Nephron progenitor cell (in vitro differentiated cells): ENCODE measurements around the gene CDKAL1.

Experiments
- DNase-seq: peaks from one replicate; pipeline ENCODE4 v3.0.0; 2021
- H3K27ac Mint-ChIP-seq: 2 replicates; pipeline ENCODE4 v1.8.0; 2021; ENCODE audit warnings: mild to moderate bottlenecking, moderate library complexity, mixed read lengths
- H3K27me3 Mint-ChIP-seq: 2 replicates; pipeline ENCODE4 v1.8.0; 2021; ENCODE audit warnings: mild to moderate bottlenecking, low read depth, mixed read lengths; ENCODE audit not compliant: poor library complexity
- H3K36me3 Mint-ChIP-seq: 2 replicates; pipeline ENCODE4 v1.8.0; 2021; ENCODE audit warnings: low read depth, mixed read lengths
- H3K4me1 Mint-ChIP-seq: 2 replicates; pipeline ENCODE4 v1.8.0; 2021; ENCODE audit warnings: mixed read lengths
- H3K4me3 Mint-ChIP-seq: 2 replicates; pipeline ENCODE4 v1.8.0; 2021; ENCODE audit warnings: mild to moderate bottlenecking, moderate library complexity, mixed read lengths
- H3K9me3 Mint-ChIP-seq: 2 replicates; pipeline ENCODE4 v1.8.0; 2021; ENCODE audit warnings: mild to moderate bottlenecking, moderate library complexity, mixed read lengths
- TF ChIP-seq, protein P1 (sequence below): fragments of 200-600 bp; sonication (generic); IDR thresholded peaks from 2 replicates; pipeline ENCODE4 v1.5.0; 2021; ENCODE audit warnings: antibody characterized with exemption

Gene CDKAL1

DNA sequence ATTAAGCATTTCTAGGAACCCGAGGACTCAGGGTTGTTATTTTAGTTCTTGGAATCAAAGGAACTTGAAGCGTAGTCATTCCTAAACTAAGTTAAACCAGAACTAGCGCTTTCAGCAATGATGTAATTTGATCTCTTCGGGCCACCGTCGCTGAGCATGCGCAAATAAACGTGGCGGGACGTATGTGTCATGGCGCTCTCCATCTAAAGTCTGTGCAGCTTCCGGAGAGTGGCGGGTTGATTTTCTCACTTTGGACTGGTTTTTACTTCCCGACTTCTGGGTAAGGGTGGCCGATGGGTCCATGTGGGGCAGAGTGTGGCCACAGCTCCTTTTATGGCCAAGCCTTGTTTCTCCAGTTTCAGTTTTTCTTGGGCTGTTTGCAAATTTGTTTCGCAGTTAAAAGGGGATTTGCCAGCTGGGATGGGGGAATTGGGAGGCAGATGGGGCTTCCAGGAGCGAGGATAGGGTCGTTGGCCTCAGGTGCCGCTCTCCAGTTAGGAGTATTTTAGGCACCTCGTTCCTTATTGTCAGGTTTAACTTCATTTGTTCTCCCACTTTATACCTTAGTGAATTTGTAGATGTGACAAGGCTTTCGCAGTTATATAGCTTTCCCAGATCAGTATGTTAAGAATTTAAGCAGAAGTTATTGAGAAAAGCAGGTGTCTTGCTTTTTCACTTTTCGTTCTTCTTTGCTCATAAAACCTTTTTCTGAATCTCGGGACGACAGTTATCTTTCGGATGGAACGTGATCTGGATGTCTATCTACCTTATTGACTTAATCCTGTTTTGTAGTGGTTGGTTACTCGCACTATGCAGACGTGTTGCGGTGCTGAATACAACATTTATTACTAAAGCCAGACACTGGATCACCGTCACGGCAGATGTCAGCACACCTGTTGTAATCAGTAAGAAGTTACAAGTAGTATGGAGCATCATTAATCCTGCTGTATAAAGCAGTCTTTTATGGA, at the start of gene CDKAL1:
Gene CDKAL1 (plus strand): TSS at position 163 of the 968 bp plus-strand sequence. CDS start 11,894 bp downstream, outside the sequence.
- H3K27me3 Mint-ChIP-seq: peaks cover 14% of the 10 kb centered on the region
- H3K36me3 Mint-ChIP-seq: peaks cover 13% of the 10 kb centered on the region
- H3K27ac Mint-ChIP-seq: peak within 1 kb of the TSS; percentile 99
- H3K4me3 Mint-ChIP-seq: peak within 1 kb of the TSS; percentile 98
- no peaks in the 10 kb centered on the region for H3K9me3 Mint-ChIP-seq
- H3K4me1 Mint-ChIP-seq: peaks cover 35% of the 10 kb centered on the region
- peak; percentile 85 for DNase-seq
- TF ChIP-seq, protein P1, sequence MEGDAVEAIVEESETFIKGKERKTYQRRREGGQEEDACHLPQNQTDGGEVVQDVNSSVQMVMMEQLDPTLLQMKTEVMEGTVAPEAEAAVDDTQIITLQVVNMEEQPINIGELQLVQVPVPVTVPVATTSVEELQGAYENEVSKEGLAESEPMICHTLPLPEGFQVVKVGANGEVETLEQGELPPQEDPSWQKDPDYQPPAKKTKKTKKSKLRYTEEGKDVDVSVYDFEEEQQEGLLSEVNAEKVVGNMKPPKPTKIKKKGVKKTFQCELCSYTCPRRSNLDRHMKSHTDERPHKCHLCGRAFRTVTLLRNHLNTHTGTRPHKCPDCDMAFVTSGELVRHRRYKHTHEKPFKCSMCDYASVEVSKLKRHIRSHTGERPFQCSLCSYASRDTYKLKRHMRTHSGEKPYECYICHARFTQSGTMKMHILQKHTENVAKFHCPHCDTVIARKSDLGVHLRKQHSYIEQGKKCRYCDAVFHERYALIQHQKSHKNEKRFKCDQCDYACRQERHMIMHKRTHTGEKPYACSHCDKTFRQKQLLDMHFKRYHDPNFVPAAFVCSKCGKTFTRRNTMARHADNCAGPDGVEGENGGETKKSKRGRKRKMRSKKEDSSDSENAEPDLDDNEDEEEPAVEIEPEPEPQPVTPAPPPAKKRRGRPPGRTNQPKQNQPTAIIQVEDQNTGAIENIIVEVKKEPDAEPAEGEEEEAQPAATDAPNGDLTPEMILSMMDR: no peak

DNA sequence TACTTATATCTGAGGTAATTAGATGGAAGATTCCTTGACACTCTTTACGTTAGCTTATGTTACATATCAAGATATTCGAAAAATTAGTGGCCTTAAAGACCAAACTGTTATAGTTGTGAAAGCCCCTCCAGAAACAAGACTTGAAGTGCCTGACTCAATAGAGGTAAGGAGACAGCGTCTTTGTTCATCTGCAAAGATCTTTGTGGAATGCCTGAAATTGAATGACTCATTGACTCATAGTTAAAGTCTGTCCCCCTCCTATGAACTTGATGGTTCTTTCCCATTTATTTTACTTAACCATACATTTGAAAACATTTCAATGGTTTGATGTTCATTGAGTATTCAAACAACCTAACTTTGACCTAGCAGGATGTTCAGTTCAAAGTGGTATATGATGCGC, 47.6 kb upstream of the CDKAL1 start:
- no peak overlapping the region for H3K27ac Mint-ChIP-seq
- no peak overlapping the region for H3K4me3 Mint-ChIP-seq
- H3K36me3 Mint-ChIP-seq: peaks cover 99% of the 10 kb centered on the region
- H3K4me1 Mint-ChIP-seq: peaks cover under 1% of the 10 kb centered on the region
- no peak for DNase-seq
- TF ChIP-seq, protein P1: no peak
- H3K9me3 Mint-ChIP-seq: no peaks in the 10 kb centered on the region
- peaks cover 2% of the 10 kb centered on the region for H3K27me3 Mint-ChIP-seq

DNA sequence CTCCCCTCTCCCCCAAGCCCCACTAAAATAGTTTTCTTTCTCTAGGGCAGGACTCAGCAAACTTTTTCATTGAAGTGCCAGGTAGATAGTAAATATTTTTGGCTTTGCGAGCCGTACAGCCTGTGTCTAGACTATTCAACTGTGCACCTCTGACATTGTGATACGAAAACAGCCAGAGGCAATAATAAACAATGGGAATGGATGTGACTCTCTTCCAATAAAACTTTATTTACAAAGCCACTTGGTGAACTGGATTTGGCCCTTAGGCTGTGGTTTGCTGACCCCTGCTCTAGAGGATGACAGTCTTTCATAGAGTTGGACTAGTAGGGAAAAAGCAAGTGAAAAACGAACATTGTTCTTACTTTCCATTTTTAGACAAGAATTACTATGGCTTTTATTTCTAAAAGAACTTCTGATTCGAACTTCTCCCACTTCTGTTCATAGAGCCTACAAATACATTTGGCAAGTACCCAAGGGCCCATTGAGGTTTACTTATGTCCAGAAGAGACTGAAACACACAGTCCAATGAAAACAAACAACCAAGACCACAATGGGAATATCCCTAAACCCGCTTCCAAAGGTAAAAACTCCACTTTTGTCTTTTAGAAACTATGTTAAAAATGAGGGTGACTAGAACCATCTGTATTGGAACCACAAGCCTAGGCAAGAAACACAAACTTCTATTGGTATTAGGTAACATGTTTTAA, 46.4 kb upstream of the CDKAL1 start:
- H3K27ac Mint-ChIP-seq: peak overlapping the region; percentile 5
- TF ChIP-seq, protein P1: no peak
- H3K4me3 Mint-ChIP-seq: no peak overlapping the region
- no peaks in the 10 kb centered on the region for H3K9me3 Mint-ChIP-seq
- no peaks in the 10 kb centered on the region for H3K4me1 Mint-ChIP-seq
- peaks cover 2% of the 10 kb centered on the region for H3K27me3 Mint-ChIP-seq
- peaks cover 98% of the 10 kb centered on the region for H3K36me3 Mint-ChIP-seq
- no peak for DNase-seq

DNA sequence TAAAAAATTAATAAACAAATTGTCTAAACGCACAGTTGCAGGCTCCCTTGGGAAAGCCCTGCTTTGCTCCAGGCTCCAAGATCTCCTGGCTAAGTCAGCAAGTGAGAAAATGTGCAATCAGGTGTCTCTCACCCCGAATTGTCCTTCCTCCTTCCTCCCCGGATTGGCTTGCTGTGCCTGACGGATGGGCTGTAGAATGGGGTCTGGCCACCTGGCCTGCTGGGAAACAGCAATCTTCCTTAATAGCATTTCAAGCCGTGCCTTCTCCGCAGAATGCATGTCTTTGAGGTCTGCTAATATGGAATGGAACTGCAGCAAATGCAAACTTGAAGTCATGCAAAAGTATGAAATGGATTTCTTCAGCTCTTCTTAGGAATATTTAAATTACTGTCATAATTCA, 43.7 kb upstream of the CDKAL1 start:
- H3K4me3 Mint-ChIP-seq: no peak overlapping the region

DNA sequence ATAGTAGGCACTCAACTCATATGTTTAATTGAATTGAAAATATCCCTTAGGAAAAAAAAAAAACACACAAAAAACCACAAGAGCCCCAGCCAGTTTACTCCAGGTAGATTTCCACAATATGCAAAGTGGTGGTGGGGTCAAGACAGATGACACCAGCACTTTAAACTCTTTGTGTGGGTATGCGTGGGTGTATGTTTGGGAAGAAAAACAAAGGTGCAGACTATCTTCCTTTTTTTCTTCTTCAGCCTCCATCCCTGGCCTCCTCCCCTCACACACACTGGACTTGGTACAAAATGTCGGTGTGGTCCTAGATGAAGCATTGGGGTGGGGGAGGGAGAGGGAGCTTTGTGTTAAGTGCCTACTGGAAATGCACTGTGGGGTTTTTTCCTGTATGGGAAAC, 42.2 kb upstream of the CDKAL1 start:
- DNase-seq: no peak
- H3K4me1 Mint-ChIP-seq: no peaks in the 10 kb centered on the region
- H3K27me3 Mint-ChIP-seq: peaks cover 2% of the 10 kb centered on the region
- no peak overlapping the region for H3K4me3 Mint-ChIP-seq
- H3K9me3 Mint-ChIP-seq: no peaks in the 10 kb centered on the region
- H3K36me3 Mint-ChIP-seq: peaks cover 60% of the 10 kb centered on the region
- H3K27ac Mint-ChIP-seq: no peak overlapping the region
- TF ChIP-seq, protein P1: no peak

More for the DNA sequence above, 43.7 kb upstream of the CDKAL1 start:
- H3K36me3 Mint-ChIP-seq: peaks cover 75% of the 10 kb centered on the region
- H3K27me3 Mint-ChIP-seq: peaks cover 2% of the 10 kb centered on the region
- DNase-seq: no peak
- no peaks in the 10 kb centered on the region for H3K4me1 Mint-ChIP-seq
- H3K27ac Mint-ChIP-seq: peak overlapping the region; percentile 94
- TF ChIP-seq, protein P1: no peak
- H3K9me3 Mint-ChIP-seq: no peaks in the 10 kb centered on the region
